ACHN (cell line): ENCODE results near the gene CDHR4.
"Not testable (repeated sequence)": the region's sequence is repeated elsewhere in the genome, so short reads cannot be mapped to it uniquely, and the experiment has no call there.

Source experiments
- DNase-seq: peaks from one replicate; pipeline ENCODE4 v3.0.0-alpha.2; 2015
- in situ Hi-C: cut with HindIII; loops from 2 replicates; pipeline ENCODE4 v1.10.0; 2017; ENCODE audit warnings: low sequenced_read_pairs, low pct_ligation_motif_present, low pct_unique_long_range_greater_than_20kb

The CDHR4 gene

DNA sequence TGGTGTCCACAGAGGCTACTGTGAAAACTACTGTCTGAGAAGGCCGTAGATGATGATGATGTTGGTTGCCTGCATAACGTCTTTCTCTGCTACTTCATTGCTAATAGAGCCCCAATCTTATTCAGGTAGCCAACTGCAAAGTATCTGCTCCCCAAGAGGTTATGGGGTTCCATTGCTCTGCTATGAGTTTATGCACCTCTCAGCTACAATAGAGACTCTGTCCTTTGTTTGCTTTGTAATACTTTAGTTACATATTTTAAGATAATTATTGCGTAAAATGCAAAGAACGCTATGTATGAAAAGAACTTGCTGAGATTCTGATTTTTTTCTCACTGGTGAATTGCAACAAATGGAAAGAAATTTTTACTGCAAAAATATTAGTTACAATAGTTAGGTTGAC is 48.2 kb downstream of the CDHR4 start:
- no peak for DNase-seq
- in situ Hi-C loops: no loop called here

GRCh38 chr3:49750056-49750455 is 49.6 kb downstream of the CDHR4 start:
- DNase-seq: no peak
- in situ Hi-C loops: no loop called here

DNA sequence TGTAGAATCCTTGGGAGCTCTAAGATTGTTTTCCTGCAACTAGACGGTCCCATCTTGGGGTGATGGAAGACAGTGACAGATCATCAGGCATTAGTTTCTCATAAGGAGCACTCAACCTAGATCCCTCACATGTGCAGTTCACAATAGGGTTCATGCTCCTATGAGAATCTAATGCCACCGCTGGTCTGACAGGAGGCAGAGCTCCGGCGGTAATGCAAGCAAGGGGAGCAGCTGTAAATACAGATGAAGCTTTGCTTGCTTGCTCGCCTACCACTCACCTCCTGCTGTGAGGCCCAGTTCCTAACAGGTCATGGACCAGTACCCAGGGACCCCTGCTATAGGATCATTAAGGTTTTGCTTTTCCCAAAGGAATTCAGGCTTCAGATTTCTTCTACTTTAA is 50.8 kb downstream of the CDHR4 start:
- in situ Hi-C loops, DNase-seq: not testable (repeated sequence)

DNA sequence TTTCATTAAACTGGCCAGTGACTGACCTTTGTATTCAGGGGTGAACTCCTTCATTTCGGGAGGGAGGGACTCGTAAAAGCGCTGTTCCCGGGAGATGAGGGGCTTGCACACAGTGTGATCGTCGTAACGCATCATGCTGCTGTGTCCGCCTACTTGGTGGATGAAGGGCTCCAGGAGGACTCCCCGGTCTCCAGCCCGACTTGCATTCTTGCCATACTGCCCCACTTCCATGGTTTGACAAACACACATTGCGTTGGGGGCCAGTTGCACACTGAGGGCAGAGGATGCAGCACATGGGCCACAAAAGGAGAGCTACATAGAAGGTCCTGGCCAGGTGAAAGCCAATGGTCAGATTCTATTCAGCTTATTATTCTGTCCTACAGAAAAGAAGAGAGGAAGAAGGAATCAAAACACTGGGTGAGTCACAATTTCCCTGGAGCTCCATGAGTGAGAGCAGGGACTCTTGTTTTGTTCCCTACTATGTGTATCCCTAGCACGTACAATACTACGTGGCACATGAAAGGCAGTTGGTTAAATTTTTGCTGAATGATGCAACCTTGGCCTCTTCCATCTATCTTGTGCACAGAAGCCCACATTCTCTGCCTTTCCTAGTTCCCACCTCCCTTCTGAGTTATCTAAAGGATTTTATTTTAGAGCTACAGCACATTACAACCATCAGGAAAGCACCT is 51.7 kb downstream of the CDHR4 start:
- in situ Hi-C loops: no loop called here
- no peak for DNase-seq

- in situ Hi-C loops: no loop called here
- DNase-seq: no peak
These were observed 53.7 kb downstream of the CDHR4 start for GRCh38 chr3:49745986-49746385.
